Measurements from ENCODE around the gene ALDH4A1.

Gene ALDH4A1

GRCh38 chr1:18939398-18940302, 37.3 kb upstream of the ALDH4A1 start:
- no peak for DNase-seq (ENCODE audit: low read depth)

- DNase-seq (ENCODE audit: low read depth), result no peak
These were observed 36.3 kb upstream of the ALDH4A1 start for GRCh38 chr1:18938707-18939070.

- DNase-seq (ENCODE audit: low read depth), result no peak
These were observed 35.8 kb upstream of the ALDH4A1 start for GRCh38 chr1:18938008-18938706.

- DNase-seq (ENCODE audit: low read depth), result no peak
These were observed 35.2 kb upstream of the ALDH4A1 start for GRCh38 chr1:18937539-18937938.

GRCh38 chr1:18936814-18937481, 34.6 kb upstream of the ALDH4A1 start:
- no peak for DNase-seq (ENCODE audit: low read depth)

- DNase-seq (ENCODE audit: low read depth), result no peak
These were observed 34.1 kb upstream of the ALDH4A1 start for GRCh38 chr1:18936471-18936813.

GRCh38 chr1:18934205-18935000, 32.0 kb upstream of the ALDH4A1 start:
- DNase-seq (ENCODE audit: low read depth), result no peak

- no peak for DNase-seq (ENCODE audit: low read depth)
These were observed 30.5 kb upstream of the ALDH4A1 start for GRCh38 chr1:18932879-18933278.

GRCh38 chr1:18932387-18932786, 30.0 kb upstream of the ALDH4A1 start:
- DNase-seq (ENCODE audit: low read depth), result no peak

GRCh38 chr1:18931730-18932129, 29.4 kb upstream of the ALDH4A1 start:
- no peak for DNase-seq (ENCODE audit: low read depth)

- no peak for DNase-seq (ENCODE audit: low read depth)
These were observed 27.3 kb upstream of the ALDH4A1 start for GRCh38 chr1:18929686-18930085.

- no peak for DNase-seq (ENCODE audit: low read depth)
These were observed 26.6 kb upstream of the ALDH4A1 start for GRCh38 chr1:18928985-18929384.

GRCh38 chr1:18928406-18928805, 26.1 kb upstream of the ALDH4A1 start:
- no peak for DNase-seq (ENCODE audit: low read depth)

- DNase-seq (ENCODE audit: low read depth), result no peak
These were observed 25.4 kb upstream of the ALDH4A1 start for GRCh38 chr1:18927654-18928272.

- DNase-seq (ENCODE audit: low read depth), result no peak
These were observed 24.8 kb upstream of the ALDH4A1 start for GRCh38 chr1:18927082-18927653.

GRCh38 chr1:18926315-18927081, 24.1 kb upstream of the ALDH4A1 start:
- DNase-seq (ENCODE audit: low read depth), result peak; percentile 89

- DNase-seq (ENCODE audit: low read depth), result no peak
These were observed 22.9 kb upstream of the ALDH4A1 start for GRCh38 chr1:18925279-18925678.

- no peak for DNase-seq (ENCODE audit: low read depth)
These were observed 21.9 kb upstream of the ALDH4A1 start for GRCh38 chr1:18924221-18924691.

- DNase-seq (ENCODE audit: low read depth), result no peak
These were observed 21.4 kb upstream of the ALDH4A1 start for GRCh38 chr1:18923756-18924211.

All from HS-27A (cell line).